PFSK-1 (cell line): ENCODE data around the gene DAB1.

Experiments
- FOXP2 ChIP-seq: optimal IDR thresholded peaks from 2 replicates; pipeline ENCODE3; 2011; ENCODE audit warnings: borderline replicate concordance, control low read depth, inconsistent platforms; ENCODE audit not compliant: insufficient read depth; ENCODE audit errors: extremely low read length, extremely low read depth
- POLR2AphosphoS5 ChIP-seq: IDR thresholded peaks from 2 replicates; pipeline ENCODE4 v1.6.1; 2012; ENCODE audit warnings: low read depth, mild to moderate bottlenecking, control low read depth, low read length, moderate library complexity
- REST ChIP-seq, 2 experiments: IDR thresholded peaks; 2 replicates each; pipeline versions ENCODE4 v1.6.1 to v1.8.0; 2011 to 2012; ENCODE audit warnings: low read depth in 2 of 2, low read length in 2 of 2, control low read depth in 1 of 2, inconsistent platforms in 1 of 2, mild to moderate bottlenecking in 1 of 2, moderate library complexity in 1 of 2; ENCODE audit not compliant: insufficient read depth in 1 of 2
- SIN3A ChIP-seq: IDR thresholded peaks from 2 replicates; pipeline ENCODE4 v1.6.1; 2012; ENCODE audit warnings: mild to moderate bottlenecking, low read length, moderate library complexity, borderline replicate concordance; ENCODE audit not compliant: insufficient read depth
- TAF1 ChIP-seq: IDR thresholded peaks from 2 replicates; pipeline ENCODE4 v1.6.1; 2012; ENCODE audit warnings: low read length, control low read depth, borderline replicate concordance; ENCODE audit not compliant: insufficient read depth

Gene DAB1

GRCh38 chr1:57451516-57451915 is 27.7 kb upstream of the DAB1 start:
- TF ChIP-seq POLR2AphosphoS5 (no peak), REST (IDR thresholded peaks at IDR 0.05; ENCODE audit: insufficient read depth in 1 of 2, low read depth in 2 of 2, low read length in 2 of 2) (no peak), FOXP2 (no peak), SIN3A (no peak), TAF1 (no peak)

- TF ChIP-seq REST (IDR thresholded peaks at IDR 0.05; ENCODE audit: insufficient read depth in 1 of 2, low read depth in 2 of 2, low read length in 2 of 2), result no peak
- TF ChIP-seq FOXP2, result no peak
- no peak for TF ChIP-seq POLR2AphosphoS5
- no peak for TF ChIP-seq SIN3A
- TF ChIP-seq TAF1, result no peak
These were observed 27.1 kb upstream of the DAB1 start for GRCh38 chr1:57450981-57451380.

GRCh38 chr1:57447551-57447950 is 23.7 kb upstream of the DAB1 start:
- no peak for TF ChIP-seq POLR2AphosphoS5
- TF ChIP-seq REST (IDR thresholded peaks at IDR 0.05; ENCODE audit: insufficient read depth in 1 of 2, low read depth in 2 of 2, low read length in 2 of 2), result no peak
- TF ChIP-seq SIN3A, result no peak
- TF ChIP-seq FOXP2, result no peak
- no peak for TF ChIP-seq TAF1

- no peak for TF ChIP-seq REST (IDR thresholded peaks at IDR 0.05; ENCODE audit: insufficient read depth in 1 of 2, low read depth in 2 of 2, low read length in 2 of 2)
- TF ChIP-seq POLR2AphosphoS5, result no peak
- TF ChIP-seq SIN3A, result no peak
- TF ChIP-seq FOXP2, result no peak
These were observed 19.1 kb upstream of the DAB1 start for GRCh38 chr1:57443004-57443403.

GRCh38 chr1:57440096-57440495 is 16.2 kb upstream of the DAB1 start:
- TF ChIP-seq REST (IDR thresholded peaks at IDR 0.05; ENCODE audit: insufficient read depth in 1 of 2, low read depth in 2 of 2, low read length in 2 of 2) (no peak), FOXP2 (no peak), POLR2AphosphoS5 (no peak), TAF1 (no peak), SIN3A (no peak)
